Sigmoid colon (tissue), 4 donors: Measurements from ENCODE around the gene GSTT4.

Experiments used
- EP300 ChIP-seq, 4 donors: sonication (generic); formaldehyde crosslinking; IDR thresholded peaks; one replicate each; pipeline ENCODE4 v1.6.1; 2017; ENCODE audit warnings: antibody characterized with exemption in 4 of 4
- POLR2A ChIP-seq, 2 donors: fragments of 450-650 bp; IDR thresholded peaks; one replicate each; pipeline ENCODE4 v1.6.1; 2016; ENCODE audit warnings: antibody characterized with exemption in 2 of 2, mild to moderate bottlenecking in 2 of 2, moderate library complexity in 2 of 2
- POLR2AphosphoS5 ChIP-seq, 4 donors: sonication (generic); formaldehyde crosslinking; IDR thresholded peaks; one replicate each; pipeline ENCODE4 v1.6.1; 2017; ENCODE audit warnings: antibody characterized with exemption in 4 of 4
- TF ChIP-seq, protein P1 (sequence below), 4 experiments: fragments of 450-650 bp in 3 of 4; fragments of 200-600 bp in 1 of 4; IDR thresholded peaks; one replicate each; pipeline ENCODE4 v1.5.1; 2016 to 2019; ENCODE audit warnings: antibody characterized with exemption in 4 of 4, mild to moderate bottlenecking in 3 of 4, moderate library complexity in 2 of 4

DNA sequence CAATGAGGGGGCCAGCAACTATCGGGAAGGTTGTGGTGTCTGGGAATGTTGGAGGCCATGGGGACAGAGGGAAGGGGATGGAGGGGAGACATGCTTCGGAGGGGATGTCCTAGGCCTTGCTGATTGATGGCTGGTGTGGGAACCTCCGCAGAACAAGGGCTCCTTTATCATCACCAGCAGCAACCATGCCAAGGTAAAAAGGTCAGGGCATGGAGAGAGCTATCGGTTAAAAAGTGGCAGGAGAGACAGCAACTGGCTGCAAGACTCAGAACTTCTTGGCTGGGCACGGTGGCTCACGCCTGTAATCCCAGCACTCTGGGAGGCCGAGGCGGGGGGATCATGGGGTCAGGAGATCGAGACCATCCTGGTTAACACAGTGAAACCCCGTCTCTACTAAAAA is 3.0 kb downstream of the GSTT4 start:
- TF ChIP-seq, protein P1, sequence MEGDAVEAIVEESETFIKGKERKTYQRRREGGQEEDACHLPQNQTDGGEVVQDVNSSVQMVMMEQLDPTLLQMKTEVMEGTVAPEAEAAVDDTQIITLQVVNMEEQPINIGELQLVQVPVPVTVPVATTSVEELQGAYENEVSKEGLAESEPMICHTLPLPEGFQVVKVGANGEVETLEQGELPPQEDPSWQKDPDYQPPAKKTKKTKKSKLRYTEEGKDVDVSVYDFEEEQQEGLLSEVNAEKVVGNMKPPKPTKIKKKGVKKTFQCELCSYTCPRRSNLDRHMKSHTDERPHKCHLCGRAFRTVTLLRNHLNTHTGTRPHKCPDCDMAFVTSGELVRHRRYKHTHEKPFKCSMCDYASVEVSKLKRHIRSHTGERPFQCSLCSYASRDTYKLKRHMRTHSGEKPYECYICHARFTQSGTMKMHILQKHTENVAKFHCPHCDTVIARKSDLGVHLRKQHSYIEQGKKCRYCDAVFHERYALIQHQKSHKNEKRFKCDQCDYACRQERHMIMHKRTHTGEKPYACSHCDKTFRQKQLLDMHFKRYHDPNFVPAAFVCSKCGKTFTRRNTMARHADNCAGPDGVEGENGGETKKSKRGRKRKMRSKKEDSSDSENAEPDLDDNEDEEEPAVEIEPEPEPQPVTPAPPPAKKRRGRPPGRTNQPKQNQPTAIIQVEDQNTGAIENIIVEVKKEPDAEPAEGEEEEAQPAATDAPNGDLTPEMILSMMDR (IDR thresholded peaks at IDR 0.05) = no peak
- TF ChIP-seq POLR2A (IDR thresholded peaks at IDR 0.05) = no peak
- TF ChIP-seq POLR2AphosphoS5 (IDR thresholded peaks at IDR 0.05) = no peak
- no peak for TF ChIP-seq EP300 (IDR thresholded peaks at IDR 0.05)
